ENCODE results near the gene ENTREP1.
"Not testable (repeated sequence)": the region's sequence is repeated elsewhere in the genome, so short reads cannot be mapped to it uniquely, and the experiment has no call there.

ENTREP1 gene

DNA sequence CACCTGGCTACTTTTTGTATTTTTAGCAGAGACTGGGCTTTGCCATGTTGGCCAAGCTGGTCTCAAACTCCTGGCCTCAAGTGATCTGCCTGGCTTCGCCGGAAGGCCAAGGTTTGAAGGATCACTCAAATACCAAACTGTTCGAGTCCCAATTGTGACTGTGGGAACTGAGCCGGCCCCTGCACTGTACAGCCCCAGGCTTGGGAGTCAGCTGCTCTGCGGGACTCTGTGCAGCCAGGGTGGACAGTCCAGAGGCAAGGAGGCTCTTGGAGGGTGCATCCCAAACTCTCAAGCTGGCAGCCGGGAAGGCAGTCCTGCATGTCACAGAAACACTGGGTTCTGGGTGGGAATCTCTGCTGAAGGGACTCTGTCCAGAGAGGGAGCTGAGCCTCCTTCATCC lies 109.0 kb downstream of the ENTREP1 start:
- no peak for ATAC-seq
- no peak for TF ChIP-seq ZNF8 (CRISPR knock-in tag; IDR thresholded peaks at IDR 0.05)
- no peak for TF ChIP-seq BACH2 (CRISPR knock-in tag; IDR thresholded peaks at IDR 0.05; ENCODE audit: borderline replicate concordance)
- no peak for TF ChIP-seq ESRRG (CRISPR knock-in tag; IDR thresholded peaks at IDR 0.05)
- no peak for TF ChIP-seq SNAI2 (CRISPR knock-in tag; IDR thresholded peaks at IDR 0.05)
- no peak for TF ChIP-seq ZFP3 (CRISPR knock-in tag; IDR thresholded peaks at IDR 0.05)
- no peak for TF ChIP-seq ZNF565 (CRISPR knock-in tag; conservative IDR thresholded peaks at IDR 0.05; ENCODE audit: low read depth)
- no peak for TF ChIP-seq ARNTL (CRISPR knock-in tag; IDR thresholded peaks at IDR 0.05; ENCODE audit: borderline replicate concordance, low read depth)

DNA sequence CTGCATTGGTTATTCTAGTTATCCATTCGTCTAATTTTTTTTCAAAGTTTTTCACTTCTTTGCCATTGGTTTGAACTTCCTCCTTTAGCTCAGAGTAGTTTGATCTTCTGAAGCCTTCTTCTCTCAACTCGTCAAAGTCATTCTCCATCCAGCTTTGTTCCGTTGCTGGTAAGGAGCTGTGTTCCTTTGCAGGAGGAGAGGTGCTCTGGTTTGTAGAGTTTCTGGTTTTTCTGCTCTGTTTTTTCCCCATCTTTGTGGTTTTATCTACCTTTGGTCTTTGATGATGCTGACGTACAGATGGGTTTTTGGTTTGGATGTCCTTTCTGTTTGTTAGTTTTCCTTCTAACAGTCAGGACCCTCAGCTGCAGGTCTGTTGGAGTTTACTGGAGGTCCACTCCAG lies 114.6 kb downstream of the ENTREP1 start:
- ATAC-seq: not testable (repeated sequence)

- ATAC-seq: not testable (repeated sequence)
Observed at GRCh38 chr9:69440254-69440955, 115.4 kb downstream of the ENTREP1 start.
